ENCODE results near the gene ABHD5.

DNA sequence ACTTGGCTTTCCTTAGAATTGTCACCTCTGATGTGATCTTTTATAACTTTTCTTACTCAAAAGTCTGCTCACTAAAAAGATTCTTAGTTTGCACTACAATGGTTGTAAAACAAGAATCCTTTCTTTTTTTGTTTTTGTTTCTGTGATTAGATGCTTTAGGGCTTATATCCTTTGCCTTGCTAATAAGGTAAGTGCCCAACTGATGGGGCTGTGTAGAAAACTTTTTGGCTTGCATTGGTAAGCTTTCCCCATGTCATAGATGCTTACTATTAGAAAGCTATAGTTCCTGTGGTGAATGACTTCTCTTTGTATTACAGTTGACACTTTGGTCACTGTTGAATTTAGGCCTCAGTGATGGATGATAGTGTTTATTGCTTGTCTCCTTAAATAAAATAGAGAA is 5.1 kb downstream of the ABHD5 start:
- TF ChIP-seq BHLHE40 (IDR thresholded peaks at IDR 0.05; ENCODE audit: low read length), result no peak
- no peak for TF ChIP-seq ZFP36L1 (CRISPR knock-in tag; IDR thresholded peaks at IDR 0.05)
- no peak for TF ChIP-seq ZNF317 (CRISPR knock-in tag; IDR thresholded peaks at IDR 0.05)

All from HepG2 (cell line).